HG03432 (cell line): ENCODE measurements around the gene PARVB.

Source experiments
- ATAC-seq: cut with Tn5 transposase; IDR thresholded peaks from one replicate; pipeline ENCODE4 v1.9.1; 2021; ENCODE audit warnings: mild to moderate bottlenecking, moderate library complexity; ENCODE audit not compliant: unreplicated experiment

PARVB gene

DNA sequence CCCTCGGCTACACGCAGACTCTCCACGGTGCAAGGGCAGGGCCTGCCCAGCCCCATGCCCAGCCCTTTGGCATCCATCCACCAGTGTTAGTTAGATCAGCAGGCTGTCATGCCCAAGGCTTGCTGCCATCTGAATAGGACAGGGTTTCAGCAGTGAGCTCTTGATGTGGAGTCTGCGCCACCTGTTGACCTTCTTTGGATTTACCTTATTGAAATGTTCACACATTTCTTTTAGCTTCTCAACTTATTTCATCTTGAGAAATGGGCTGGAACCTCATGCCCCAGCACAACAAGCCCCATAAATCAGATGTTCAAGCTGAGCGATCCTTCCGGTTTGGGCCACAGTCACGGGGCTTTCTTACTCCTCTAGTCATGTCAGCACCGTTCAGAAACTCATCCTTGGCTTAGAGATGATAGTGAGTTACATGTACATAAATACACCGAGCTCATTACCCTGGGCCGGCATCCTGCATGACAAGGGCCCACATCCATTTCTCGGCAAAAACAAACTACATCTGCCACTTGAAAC is 61.7 kb downstream of the PARVB start:
- no peak for ATAC-seq

DNA sequence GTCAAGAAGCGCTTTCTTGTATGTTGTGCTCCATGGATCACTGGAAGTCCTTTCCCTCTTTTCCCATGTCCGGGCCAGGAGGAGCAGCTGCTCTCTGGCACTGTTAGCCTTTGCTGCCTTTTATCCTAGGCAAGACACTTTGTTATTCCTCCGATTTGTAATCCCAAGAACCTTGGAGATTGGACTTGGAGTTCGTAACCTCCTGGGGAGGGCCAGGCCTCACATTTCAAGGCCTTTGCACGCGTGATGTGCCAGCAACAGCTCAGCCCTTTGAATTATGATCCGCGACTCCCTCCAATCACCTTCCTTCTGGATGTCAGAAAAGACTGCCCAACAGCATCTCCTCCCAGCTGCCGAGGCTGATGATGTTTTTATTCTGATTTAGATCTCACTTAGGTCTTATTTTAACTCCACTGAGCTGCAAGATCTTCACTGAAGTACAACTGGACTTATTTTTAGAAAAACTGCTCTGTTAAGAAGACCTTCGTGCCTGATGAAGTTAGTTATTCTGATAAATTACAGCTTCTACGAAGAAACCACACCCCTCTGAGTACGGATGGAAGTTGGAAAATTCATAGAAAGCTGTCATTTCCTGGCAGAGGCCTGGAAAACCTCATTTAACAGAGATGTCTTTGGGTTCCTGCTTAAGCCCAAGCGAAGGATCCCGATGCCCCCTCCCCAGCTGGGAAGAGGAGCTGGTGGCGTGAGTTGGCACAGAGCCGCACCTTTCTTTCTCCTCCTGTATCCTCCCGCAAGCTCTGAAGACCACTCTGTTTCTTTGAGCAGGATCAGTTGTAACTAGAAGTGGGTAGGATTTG is 62.4 kb downstream of the PARVB start:
- ATAC-seq: no peak

DNA sequence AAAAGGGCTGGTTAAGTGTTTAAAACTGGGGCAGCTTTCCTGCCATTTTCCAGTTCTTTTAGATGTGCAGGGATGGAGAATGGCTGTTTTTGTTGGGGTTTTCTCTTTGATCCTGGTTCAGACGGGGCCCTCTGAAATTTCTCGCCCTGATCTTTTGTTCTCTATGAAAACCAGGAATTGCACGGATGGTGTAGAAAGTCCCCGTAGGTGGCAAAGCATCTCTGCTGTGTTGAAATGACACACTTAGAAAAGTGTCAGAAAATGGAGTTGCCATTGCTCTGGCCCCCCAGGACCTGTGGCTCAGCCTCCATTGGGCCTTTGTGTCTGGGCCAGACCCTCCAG is 63.0 kb downstream of the PARVB start:
- no peak for ATAC-seq

DNA sequence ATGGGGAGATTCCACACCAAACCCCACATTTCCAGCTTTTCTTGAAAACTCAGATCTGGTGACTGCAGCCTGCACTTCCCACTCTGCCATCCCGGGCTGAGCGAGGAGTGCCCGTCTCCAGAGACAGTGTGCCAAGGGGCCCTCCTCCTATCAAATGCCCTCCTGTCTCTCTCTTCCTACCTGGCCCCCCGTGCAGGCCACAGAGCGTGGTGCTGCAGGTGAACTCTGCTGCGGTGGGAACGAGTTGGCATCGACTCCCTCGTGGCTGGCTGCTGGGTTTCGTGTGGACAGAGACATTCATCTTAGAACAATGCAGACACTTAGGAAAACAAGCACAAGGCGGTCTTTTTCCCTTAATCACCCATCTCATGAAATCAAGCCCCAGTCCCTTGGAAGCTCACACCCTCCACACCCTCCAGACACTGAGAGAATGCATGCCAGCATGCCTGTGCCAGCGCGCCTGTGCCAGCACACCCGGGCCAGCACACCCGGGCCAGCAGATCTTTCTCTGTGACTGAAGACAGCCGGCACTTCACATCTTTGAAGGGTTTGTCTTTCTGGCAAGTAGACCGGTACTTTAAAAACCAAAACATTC is 65.0 kb downstream of the PARVB start:
- no peak for ATAC-seq

DNA sequence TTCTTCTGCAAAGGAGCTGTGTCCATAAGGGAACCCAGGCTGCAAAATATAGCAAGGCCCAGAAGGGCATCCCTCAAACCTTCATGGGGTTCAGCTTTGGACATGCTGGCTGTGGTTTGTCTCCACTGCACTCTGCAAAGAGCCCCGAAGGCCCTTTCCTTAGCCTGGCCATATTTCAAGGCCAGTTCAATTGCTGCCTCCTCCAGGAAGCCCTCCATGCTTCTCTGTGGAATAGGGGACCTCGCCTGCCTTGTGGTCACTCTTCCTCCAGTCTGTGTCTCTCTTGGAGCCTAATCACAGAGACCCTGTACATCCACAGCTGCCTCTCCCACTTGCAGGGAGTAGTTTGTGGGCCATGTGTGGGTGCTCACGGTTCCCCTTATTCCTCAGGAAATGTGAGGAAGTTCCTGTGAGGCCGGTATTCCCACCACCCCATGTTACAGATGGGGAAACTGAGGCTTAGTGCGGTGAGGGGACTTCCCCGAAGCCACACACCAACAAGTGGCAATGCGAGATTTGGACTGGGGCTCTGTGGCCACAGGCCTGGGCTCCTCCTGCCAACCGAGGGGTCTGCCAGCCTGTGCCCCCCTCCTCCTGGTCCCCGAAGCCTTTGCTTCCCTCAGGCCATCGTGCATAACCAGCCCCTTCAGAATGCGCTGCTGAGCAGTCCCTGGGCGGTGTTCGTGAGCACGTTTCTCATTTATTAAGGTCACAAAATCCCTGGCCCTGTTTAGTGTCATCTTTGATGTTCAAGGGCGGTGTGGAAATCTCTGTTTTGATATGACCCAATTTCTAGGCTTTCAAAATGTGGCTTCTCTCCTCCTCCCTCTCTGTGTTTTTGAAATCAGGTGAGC is 65.8 kb downstream of the PARVB start:
- ATAC-seq: no peak

DNA sequence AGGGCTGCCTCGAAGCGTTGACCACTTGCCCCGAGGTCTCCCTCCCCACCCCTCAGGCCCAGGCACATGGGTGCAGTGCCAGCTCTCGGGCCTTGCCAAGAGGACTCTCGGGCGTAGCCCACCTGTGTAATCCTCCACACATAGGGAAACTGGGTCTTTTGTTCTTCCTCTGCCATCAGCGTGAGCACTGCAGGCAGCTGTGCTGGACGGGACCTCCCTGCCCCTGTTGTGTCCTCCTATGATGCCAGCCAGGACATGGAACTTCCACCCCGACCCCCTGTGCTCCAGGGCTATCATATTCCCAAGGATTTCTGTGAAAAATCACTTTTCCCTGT is 66.4 kb downstream of the PARVB start:
- ATAC-seq: no peak

DNA sequence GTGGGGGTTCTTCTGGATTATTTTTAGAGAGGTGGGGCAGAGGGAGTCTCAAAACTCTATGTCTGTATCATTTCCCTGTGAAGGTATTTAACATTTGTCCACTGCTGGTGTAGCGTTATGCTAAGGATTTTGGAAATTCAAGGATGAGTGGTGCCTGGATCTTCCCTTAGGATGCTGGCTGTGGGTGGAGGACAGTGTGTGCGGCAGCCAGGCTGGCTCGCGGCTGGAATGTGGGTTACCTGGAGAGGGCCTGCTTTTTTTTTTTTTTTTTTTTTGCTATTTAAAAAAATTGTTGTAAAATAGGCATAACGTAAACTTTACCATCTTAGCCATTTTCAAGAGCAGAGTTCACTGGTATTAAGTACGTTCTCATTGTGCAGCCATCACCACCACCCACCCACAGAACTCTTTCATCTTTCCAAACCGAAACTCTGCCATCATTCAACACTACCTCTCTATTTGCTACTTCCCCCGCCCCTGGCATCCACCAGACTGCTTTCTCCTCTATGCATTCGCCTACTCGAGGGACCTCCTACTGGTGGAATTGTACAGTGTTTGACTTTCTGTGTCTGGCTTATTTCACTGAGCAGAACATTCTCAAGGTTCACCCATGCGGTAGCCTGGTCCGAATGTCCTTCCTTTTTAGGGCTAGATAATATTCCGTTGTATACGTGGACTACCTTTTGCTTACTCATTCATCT is 67.1 kb downstream of the PARVB start:
- no peak for ATAC-seq

DNA sequence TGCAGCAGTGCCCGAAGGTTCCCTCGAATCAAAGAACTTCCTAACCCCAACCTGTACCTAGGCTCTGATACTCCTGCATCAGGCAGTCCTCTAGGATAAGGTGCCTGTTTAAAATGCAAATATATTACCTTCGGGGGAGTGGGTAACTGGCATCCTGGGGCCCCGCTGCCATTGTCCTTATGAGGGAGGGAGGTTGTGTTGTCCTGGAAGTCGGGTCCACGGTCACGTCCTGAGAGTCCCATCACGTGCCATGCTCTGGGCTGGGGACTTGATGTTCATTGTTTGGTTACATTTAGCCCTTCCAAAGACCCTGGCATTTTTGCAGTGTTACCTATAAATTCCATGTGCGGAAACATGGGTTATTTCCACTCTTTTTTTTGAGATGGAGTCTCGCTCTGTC is 67.6 kb downstream of the PARVB start:
- ATAC-seq: no peak

DNA sequence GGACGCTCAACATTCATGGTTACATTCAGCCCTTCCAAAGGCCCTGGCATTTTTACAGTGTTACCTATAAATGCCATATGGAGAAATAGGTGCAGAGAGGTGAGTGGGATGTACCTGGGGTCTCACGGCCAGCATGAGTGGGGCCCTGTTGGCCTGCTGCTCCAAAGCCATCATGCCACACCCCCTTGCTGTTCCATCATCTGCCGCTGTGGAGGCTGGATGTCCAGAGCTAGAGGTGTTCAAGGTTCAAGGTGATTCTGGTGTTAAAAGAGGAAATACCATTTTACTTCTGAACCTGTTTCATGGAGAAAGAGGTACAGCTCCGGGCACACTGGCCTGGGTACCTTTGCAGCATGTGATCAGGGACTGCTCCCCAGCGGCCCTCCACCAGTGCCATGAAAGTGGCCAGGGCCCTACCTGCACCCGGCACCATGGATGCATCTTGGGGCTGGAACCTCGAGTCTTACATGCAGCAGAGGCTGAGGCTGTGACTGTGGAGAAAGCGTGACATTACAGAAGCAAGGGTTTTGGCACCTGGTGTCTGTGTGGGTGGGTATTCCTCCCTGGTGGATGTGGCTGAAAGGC is 68.6 kb downstream of the PARVB start:
- no peak for ATAC-seq

DNA sequence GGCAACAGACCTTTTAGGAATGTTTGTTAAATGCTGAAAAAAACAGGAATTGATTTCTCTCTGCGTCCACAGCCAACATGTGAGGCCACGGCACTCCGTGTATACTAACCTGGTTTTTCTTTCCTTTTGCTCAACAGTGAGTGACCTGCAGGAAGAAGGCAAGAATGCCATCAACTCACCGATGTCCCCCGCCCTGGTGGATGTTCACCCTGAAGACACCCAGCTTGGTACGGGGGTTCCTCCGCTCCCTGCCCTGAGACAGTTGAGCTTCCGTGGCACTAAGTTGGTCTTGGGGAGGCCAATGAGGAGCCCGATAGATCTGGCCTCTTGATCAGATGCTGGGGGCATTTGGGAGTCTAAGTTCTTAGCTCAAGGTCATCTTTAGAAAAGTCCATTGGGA is 69.7 kb downstream of the PARVB start:
- ATAC-seq: no peak

DNA sequence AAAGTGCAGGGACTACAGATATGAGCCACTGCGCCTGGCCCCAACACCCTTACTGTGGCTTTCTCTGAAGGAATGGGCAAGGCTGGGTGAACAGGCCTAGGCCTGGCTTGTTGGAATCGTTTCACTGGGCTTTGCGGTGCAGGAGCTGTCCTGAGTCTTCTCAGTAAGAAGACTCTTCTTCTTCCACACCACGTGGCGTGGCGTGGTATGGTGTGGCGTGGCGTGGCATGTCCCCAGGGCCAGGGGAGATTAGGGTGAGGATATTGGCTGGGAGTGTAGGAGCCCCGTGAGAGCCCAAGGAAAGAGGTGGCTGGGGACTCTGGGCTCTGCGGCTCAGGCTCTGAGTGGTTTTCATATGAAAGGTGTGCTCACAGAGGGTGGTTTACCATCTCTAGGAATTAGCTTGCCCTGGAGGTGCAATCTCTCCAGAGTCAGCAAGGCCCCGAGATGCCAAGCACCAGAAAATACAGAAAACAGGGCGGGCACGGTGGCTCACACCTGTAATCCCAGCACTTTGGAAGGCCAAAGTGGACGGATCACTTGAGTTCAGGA is 70.7 kb downstream of the PARVB start:
- no peak for ATAC-seq

DNA sequence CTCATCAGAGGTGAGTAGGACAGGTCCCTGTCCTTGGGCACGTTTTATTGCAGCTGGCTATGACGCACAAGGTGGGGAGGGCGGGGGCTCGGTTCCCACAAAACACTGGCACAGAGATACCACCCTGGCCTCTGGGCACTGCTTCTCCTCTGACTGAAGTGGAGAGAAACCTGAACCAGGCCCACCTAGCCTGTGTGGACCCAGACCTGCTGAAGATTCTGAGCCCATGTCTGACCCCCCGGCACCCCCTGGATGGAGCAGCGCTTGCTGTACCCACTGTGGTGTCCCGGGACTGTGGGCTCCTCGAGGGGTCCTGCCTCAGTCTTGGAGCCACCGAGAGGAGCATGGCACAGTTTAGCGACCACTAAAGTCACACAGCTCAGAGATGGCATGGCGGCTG is 72.6 kb downstream of the PARVB start:
- no peak for ATAC-seq

DNA sequence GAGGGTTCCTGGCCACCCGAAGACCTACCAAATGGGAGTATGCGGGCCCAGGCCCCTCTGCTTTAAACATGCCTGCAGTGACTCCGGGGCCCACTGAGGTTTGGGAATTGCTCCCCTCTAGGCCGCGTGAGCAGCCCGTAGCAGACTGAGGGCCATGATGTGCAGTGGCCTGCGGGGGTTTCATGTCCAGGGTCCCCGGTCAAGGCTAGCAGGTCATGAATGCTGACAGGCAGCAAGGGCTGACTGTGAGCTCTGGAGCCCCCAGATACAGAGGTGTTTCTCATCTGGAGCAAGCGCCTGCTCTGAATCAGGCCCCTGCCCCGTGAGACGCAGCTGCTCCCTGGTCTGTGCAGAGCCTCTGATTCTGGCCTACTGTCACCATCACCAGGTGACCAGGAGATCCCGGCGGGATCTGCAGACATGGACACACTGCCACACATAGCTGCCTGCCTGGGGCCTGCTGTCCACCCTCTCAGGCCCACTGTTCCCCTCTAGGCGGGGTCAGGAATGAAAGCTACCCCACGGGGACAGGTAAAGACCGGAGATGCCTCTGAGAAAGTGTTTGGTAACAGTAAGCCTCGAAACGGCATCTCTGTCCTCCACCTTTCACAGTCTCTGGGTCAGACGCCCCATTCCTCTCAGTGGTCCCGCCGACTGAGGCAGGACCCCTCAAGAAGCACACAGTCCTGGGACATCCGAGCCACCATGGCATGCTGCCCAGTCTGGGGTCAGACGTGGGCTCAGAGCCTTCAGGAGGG is 73.3 kb downstream of the PARVB start:
- no peak for ATAC-seq

DNA sequence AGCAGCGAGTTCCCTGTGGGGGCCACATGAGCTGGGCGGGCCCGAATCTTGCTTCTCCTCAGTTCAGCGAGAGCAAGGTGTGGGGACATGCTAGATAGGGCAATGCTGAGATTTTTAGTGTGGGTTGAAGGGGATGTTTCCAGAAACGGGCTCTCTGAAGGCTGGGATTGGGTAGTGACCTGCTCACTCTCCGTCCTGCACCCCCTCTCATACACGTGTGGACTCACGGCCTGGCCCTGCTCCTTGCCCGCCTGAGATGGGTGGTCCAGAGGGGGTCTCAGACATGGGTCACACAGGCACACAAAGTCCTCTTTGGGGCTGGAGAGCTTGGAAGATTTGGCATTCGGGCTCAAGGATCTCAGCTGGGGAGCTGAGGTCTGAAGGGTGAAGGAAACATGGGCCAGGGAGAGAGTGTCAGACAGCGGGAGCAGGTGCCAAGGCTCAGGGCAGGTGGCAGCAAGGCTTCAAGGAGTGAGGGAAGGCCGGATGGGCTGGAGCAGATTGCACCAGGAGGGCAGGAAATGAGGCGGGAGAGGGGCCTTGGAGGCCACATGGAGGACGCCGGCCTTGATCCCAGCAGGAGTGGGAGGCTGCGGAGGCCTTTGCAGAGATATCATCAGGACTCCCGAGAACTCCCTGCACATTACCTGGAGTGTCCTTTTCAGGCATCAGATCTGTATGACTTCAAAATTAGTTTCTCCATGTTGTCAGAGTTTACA is 74.1 kb downstream of the PARVB start:
- no peak for ATAC-seq

DNA sequence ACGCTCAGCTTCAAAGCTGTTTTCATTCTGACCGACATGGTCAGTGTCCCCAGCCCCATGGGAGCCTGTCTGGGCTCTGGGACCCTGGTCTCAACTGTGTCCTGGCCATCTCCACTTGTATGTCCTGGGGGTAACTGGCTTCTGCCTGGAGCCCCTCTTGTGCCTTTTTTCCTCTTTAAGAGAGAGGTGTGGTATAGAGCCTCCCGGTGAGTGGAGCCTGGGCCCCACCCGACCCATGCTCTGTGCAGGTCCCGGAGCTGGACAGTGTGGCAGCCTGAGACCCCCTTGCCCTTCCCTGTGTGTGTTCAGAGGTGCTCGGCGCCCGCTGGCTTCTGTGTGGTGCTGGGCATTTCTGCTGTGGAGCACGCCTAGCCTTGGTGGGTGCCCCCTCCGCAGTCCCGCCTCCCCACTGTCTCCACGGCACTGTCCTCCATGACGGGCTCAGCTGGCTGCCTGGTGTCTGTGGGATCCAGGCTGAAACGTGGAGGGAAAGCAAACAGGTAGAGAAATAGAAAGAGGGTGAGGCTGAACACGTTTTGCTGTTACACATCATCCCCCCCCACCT is 74.9 kb downstream of the PARVB start:
- ATAC-seq: no peak

DNA sequence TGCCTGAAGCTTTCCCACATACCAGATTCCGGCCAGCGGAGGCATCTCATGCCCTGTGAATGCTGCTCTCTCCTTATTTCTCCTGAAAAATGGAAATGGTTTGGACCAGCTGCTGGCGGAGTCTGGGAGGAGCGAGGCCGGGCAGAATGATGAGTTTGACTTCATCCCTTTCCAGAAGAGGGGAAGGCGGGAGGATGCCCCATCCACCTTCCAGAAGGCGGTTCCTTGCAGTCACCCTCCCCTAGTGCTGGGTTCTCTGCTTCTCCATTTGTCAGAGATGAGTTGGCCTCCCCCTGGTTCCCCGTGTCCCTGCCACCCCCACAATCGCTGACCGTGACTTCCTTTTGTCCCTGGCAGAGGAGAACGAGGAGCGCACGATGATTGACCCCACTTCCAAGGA is 75.6 kb downstream of the PARVB start:
- no peak for ATAC-seq

DNA sequence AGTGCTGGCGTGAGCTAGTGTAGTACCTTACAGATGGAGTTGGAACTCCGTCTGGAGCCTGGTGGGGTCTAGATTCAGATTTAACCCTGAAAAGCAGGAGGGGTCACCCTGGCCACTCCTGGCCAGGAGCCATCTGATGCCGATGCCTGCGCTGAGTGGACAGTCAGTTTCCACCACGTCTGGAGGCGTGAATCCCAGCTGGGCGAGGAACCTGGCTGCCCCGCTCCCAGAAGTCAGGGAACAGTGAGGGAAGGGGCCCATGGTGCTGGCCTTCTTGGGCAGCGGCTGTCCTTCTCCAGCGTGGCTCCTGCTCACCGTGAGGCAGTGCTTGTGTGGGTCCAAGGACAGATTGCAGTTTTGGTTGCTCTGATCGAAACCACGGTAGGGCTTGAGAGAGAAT is 76.3 kb downstream of the PARVB start:
- ATAC-seq: no peak

DNA sequence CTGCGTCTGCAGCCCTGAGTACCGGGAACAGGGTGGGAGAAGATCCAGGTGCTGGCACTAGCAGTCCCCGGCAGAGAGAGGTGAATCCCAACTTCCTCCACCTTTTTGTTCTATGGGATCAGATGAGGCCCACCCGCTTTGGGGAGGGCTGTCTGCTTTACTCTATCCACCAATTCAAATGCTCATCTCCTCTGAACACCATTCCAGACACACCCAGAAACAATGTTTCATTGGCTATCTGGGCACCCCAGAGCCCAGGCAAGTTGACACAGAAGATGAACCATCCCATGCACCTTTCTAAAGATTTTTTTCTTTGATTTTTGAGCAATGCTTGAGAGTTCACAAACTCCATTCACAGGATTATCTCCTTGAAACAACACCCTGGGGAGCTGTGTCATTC is 78.0 kb downstream of the PARVB start:
- ATAC-seq: no peak

DNA sequence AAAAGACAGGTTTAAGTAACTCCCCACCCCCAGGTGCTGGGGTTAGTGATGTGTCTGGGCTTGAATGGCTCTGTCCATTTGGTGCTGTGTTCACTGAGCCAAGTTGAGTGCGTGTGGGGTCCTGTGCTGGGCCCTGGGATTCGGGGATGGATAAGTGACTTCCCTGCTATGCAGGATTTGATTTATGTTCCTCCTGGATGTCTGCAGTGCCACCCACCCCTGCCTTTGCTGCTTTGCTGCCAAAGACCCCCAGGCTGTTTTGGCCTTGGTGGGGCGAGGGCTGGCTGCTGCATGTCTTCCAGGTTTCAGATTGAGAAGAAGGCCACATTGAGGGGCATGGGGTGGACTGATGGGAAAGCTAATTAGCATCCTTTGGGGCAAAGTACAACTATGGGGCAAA is 78.8 kb downstream of the PARVB start:
- no peak for ATAC-seq
